HG03571 (cell line): ENCODE results near the gene RAC3.

Experiments
- ATAC-seq: cut with Tn5 transposase; IDR thresholded peaks from one replicate; pipeline ENCODE4 v1.9.1; 2021; ENCODE audit not compliant: unreplicated experiment

RAC3 gene

DNA sequence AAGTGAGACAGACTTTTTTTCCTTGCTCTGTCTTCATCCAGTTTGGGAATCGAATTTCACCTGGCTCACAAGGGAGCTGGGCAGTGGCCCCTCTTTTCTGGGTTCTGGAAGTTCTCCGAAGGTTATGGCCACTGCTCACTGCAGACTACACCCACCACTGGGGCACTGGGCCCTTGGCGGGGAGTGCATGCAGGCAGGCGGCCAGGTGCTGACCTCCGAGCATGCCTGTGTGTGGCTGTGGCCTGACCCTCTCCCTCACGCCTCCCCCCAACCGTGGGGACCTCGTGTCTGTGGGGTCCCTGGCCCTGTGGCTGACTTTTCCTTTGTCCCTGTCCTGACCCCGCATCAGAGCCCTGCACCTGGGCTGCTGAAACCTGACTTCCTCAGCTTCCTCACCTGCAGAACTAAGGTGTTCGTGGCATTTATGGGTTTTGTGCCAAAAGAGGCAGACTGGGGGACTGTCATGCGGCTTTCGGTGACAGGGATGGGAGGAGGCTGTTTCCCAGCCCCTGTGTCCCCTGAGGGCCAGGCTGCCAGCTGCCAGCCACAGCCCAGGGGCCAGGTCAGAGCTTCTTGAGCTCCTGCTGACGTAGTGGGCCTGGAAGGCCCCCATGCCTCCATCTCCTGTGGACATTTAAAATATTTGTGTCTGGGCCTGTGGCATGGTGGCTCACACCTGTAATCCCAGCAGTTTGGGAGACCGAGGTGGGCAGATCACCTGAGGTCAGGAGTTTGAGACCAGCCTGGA is 32.6 kb upstream of the RAC3 start:
- no peak for ATAC-seq

DNA sequence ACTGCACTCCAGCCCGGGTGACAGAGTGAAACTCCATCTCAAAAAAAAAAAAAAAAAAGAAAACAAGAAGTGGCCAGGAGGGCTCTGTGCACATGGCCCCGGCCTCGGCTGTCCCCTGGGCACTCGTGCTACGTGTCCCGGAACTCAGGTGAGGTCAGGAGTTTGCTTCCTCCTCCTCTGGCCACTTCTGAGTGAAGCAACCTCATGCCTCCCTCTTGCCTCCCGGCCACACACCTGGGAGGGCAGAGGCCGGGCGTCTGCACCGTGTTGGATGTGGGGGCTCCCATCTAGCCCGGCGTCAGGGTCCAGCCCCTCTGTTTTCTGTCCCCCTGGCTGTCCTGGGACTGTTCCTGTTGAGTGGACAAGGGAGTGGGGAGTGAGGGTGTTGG is 31.9 kb upstream of the RAC3 start:
- no peak for ATAC-seq

DNA sequence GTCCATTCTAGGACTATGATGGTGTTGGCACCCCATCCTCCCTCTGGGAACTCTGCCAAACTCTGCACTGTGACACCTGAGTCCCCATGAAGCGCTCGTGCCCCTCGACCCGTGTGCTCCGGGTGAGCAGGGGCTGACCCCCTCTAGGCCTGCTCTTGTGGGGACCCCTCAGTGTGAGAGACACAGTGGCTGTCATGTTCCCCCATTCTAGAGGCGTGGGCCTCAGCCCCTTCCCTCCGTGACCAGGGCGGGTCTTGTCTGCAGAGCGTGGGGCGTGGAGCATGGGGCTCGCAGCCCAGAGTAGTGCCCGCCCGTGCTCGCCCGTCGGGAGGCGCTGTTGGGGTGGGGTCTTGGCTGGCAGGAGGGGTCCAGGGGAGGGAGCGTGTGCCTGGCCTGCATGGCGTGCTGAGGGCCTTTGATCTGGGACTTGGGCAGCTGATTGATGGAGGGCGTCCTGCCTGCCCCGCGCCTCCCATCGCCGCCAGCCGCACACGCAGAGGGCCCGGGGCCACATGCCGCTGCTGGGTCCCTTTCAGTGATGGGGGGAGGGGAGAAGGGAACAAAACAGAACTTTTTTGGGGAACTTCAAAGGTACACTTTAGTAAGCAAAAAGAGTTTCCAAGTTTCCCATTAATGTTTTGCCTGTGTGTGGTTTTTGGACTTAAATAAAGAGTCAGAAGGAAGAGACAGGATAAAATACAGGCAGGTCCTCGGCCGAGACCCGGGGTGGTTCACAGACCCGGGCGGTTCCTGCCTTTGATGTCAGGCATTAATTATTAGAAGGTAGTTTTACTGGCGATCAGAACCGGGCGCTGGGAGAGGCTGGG is 31.3 kb upstream of the RAC3 start:
- ATAC-seq, result no peak

DNA sequence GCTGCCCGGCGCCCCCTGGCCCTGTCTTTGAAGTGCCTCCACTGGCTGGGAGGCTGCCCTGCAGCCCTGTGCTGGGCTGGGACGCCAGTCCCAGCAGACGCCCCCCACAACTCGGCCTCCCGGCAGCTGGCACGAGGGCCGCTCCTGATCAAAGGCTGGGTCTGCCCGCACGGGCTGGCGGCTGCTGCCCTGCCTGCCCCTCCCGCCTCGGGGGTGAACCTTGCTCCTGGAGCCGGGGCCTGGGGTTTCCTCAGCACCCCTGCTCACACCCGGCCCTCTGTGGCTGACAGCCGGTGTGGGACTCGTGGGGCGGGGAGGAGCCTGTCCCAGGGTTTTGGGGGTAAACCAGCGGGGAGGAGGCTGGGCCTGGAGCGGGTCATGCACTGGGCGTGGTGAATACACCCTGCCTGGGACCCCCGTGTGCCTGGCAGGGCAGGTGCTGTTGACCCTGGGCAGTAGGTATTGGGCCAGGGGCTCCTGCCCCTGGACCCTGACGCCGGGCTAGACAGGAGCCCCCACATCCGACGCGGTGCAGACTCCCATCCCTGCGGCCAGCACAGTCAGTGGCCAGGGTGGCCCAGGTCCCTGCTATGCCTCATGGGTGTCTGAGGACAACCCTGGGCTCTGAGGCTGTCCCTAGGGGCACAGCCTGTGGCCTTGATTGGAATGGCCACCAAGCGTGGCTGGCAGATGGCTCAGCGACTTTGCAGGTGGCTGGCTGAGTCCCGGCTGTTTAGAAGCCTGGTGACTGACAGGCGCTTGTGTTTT is 30.5 kb upstream of the RAC3 start:
- ATAC-seq, result no peak

DNA sequence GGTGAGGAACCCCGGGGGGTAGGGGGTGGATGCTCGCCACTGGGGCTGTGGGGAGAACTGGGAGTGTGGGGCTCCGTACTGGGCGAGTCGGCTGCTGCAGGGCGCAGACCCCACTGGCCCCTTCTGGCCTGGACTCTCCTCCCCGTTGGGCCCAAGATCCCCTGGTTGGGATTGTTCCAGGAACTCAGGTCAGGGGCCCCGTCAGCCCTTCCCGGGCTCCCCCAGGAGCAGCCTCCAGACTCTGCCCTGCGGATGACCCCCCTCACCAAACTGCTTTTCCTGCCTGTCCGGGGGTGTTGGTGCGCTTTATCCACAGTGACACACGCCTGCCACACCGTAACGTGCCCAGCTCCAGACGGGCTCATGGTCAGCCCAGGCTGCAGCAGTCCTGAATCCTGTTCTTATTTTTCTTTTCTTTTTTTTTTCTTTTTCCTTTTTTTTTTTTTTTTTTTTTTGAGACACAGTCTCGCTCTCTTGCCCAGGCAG is 29.9 kb upstream of the RAC3 start:
- no peak for ATAC-seq

DNA sequence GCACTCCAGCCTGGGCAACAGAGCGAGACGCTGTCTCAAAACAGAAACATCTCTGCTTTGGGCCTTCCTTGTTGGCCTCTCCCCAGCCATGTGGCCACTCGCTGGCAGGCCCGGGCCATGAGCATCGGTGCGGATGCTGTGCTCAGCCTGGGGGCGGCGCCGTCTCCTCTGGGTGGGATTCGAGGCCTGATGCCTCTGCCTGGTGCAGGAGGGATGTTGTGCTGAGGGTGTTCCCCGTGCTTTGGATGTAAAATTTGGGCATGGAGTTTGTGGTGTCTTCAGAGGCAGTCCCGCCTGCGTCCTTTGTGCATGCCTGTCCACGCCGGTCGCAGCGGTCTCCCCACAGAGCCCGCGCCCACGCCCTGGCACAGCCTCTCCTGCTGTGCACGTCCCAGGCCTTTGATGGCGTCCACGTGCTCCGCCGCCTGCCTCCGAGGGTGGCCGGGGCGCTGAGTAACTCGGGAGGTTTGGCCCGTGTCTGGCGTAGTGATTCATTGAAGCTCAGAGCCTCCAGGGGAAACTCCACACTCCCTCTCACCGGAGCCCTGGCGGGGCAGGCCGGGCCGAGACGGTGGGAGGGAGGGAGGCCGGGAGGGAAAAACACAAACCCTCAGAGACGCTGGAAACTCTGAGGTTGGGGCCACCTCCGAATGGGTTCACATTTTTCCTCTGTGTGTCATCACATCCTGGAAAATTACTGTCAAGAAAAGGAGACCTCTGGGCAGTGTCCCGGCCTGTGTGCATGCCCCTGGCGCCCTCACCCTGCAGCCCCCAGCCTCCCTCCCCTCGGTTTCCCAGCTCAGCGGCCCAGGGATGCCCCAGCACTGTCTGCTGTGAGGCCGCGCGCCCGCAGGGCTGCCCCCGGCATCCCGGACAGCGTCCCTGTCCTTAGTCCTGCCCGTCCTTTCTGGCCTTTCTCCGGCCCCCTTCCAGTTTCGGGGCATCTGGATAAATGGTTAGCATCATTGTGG is 27.8 kb upstream of the RAC3 start:
- ATAC-seq, result no peak

DNA sequence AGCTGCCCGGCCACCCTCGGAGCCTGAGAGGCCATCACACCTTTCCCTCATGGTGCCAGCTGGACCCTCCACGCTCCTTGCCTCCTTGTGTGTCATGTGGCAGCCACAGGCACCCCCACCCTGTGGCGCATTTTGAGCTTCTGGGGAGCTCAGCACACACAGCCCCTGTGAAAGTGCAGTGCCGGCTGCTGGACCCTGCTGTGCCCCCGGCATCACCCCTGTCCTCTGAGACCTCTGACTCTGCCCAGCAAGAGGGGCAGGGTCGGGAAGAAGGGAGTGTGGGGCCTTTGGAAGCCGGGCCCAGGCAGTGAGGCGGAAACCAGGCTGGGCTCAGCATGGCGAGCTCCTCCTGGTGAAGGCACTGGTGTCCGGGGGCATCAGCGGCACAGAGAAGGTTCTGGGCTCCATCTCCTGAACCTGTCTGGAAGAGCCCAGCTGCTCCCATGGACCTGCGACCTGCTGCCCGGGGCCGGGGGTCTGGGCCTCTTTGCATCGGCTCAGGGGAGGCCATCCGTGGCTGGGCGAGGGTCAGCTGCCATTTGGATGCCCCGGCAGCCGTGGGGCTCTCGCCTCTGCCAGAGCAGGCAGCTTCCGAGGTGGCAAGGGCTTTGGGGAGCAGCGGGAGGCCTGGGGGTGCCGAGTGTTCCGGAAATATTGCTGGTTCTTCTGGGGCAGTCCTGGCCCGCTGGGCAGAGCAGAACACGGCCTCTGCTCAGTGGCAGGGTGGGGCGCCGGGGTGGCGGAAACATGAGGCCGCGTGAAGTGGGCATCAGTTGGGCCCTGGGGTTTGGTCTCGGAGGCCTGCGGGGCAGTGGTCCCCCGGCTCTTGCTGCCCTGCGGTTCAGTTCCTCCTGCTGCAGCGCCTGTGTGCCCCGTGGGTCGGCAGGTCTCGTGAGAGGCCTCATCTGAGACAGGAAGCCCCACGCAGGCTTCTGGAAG is 26.7 kb upstream of the RAC3 start:
- ATAC-seq, result no peak

DNA sequence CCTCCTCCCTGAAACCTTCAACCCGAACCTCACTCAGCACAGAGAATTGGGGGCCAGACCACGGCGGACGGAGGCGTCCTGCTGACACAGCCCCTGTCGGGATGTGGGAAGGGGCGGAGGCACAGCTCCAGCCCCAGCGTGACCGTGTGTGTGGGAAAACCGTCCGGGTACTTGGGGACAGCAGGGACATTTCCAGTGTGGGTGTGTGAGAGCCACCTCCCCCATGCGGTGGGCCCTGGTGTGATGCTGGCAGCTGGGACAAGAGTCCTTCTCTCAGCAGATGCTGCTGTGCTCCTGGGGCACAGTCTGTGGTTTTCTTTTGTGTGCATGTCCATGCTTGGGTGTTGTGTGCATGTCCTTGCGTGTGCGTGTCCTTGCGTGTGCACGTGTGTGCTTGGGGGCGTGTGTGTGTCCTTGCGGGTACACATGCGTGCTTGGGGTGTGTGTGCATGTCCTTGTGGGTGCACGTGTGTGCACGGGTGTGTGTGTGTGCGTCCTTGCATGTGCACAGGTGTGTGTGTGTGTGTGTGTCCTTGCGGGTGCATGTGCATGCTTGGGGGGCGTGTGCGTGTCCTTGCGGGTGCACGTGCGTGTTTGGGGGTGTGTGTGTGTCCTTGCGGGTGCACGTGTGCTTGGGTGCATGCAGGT is 25.7 kb upstream of the RAC3 start:
- ATAC-seq, result no peak

DNA sequence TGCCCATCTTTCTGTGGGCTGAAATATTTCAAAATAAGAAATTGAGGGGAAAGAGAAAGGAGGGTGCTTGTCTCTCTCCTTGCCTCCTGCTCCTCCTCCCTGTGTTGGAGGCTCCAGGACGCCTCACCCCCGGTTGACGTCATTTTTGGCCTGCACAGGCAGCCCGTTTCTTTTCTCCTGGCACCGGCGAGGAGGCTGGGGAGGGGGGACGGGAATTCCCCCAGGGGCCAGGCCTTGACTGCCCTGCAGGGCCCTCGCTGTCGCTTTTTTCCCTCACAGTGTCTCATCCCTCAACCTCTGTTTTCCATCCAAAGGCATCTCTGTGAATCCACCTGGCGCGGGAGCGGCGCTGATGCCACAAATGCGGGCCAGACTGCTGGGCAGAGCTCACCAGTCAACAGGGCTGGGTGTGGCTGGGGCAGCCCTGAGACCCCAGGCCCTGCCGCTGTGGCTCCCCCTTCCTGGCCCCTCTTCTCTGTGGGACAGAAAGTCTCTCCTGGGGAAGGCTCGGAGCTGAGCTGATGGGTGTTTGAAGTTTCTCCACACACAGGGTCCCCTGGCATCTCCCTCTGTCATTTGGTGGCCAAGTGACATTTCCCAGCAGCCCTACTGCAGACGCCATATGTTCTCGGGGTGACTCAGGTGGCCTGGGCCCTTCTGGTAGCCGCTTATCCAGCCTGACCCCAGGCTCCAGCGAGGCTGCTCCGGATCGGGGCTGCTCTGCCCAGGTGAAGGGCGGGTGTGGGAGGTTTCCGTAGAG is 24.8 kb upstream of the RAC3 start:
- ATAC-seq, result no peak

DNA sequence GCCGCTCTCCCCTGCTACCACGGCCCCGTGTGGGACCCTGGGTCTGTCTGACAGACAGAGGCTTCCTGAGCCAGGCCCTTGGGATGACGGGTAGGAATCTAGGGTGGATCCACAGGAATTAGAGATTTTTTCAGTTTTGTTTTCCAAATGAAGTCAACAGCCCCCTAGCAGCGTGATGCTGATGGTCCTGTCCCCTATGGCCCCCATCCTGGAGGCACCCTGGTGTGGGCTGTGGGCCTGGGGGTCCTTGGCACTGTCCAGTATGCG is 24.3 kb upstream of the RAC3 start:
- ATAC-seq, result no peak

DNA sequence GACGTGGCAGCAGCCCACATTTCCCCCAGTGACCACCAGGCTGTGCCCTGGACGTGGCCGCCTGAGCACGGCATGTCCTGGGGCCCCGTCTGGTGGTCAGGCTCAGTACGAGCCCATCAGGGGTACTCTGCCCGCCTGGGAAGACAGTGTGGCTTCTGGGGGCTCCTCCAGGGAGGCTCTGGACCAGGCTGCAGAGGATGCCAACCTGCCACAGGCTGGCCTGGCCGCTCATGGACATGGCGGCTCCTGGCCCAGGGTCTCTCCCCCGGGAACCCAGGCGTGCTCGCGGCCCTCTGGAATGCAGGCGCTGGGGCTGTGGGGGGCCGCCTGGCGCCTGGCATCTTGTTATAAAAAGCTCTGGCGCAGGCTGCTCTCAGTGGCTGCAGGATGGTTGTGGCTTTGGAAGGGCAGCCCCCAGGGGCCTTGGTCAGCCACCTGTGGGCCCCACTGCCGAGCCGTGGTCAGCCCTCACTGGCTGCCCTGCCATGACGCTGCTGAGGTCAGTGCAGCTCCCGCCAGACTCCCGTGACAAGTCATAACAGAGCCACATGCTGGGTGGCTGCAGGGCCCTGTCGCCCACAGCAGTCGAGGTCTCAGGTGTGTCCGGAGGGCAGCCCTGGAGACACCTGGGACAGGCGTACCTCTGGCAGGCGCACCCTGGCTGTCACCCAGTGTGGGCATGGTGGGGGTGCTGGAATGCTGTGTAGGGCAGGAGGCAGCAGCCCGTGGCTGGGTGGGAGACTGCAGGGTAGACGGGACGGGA is 23.8 kb upstream of the RAC3 start:
- ATAC-seq, result no peak

DNA sequence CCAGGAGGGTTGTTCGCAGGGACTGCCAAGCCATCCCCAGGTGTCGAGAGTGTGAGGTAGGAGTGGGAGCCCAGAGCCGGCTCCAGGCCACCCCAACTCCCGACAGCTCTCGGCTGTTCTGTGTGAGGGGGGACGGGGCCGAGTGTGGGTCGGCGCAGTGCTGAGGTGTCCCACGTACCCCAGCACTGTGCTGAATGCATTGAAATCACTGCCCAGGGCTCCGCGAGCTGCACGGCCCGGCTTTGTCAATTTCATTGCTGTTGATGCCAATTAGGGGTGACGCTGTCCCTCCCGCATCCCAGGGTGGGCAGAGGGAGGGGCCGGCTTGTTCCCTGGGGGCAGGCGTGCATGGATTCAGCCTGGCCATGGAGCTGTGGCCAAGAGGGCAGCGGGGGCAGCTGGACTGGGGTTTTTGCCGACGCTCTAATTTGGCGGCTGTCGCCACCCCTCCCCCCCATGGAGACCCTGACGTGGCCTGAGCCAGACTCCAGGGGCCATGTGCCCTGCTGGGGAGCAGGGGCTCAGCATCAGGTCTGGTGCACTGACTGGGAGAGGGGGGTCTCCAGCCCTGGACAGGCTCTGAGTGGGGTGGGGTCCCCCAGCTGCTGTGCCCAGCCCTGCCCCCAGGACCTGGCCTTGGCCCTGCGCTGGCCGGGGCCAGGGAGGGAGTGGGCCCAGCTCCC is 23.1 kb upstream of the RAC3 start:
- ATAC-seq, result no peak

DNA sequence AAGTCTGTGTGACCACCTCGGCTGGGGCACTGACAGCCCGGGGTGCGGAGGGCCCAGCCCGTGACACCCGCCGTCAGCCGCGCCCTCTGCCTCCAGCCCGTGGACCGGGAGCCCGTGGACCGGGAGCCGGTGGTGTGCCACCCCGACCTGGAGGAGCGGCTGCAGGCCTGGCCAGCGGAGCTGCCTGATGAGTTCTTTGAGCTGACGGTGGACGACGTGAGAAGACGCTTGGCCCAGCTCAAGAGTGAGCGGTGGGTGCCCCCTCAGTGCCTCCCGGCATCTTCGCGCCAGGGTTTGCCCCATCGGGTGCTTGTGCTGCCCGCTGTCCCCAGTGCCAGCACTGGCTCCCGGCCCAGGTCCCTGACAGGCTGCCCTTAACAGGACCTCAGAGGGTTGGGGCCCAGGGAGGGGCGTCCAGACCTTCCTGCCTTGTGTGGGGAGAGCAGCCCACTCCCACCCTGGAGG is 22.5 kb upstream of the RAC3 start:
- ATAC-seq, result no peak

DNA sequence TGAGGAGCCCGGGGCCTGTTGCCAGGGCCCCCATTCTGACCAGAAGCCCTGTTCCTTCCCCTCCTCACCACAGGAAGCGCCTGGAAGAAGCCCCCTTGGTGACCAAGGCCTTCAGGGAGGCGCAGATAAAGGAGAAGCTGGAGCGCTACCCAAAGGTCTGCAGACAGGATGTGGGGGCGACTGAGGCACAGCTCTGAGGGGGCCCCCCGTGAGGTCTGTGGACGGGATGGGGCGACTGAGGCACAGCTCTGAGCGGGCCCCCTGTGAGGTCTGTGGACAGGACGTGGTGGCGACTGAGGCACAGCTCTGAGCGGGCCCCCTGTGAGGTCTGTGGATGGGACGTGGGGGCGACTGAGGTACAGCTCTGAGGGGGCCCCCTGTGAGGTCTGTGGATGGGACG is 22.1 kb upstream of the RAC3 start:
- no peak for ATAC-seq

DNA sequence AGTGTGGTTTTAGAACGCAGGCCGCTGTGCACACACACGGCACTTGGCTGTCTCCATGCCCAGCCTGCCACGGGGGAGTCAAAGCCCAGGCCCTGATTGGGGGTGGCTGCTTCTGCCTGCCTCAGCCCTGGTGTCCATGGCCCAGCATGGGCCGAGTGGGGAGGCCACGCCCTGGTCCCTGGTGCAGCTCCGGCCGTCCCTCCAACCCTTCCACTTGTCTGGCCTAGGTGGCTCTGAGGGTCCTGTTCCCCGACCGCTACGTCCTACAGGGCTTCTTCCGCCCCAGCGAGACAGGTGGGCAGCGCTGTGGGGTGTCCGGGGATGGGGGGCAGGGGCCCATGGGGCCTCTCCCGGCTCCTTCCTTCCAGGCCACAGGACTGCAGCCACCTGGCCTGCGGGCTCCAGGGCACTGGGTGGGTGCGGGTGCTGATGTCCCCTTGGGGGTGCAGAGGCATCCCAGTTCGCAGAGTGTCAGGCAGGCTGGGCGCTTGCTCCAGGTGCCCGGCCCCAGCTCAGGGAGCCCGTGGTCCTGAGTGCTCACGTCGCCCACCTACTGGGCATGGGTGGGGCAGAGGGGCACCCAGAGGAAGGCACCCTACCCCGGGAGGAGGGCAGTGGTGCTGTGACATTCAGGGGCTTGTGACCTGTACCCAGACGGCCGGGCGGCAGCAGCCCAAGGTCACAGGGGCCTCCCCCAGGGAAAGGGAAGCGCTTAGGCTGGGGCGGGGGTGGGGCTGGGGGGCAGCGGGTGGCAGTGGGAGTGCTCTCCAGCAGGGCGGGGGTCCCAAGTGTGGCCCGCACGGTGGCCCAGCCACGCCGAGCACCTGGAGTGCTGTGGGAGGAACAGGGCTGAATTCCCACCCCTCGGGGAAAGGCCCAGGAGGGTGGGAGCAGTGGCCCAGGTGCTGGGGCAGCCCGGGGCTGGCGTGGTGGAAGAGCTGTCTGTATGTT is 20.6 kb upstream of the RAC3 start:
- no peak for ATAC-seq

DNA sequence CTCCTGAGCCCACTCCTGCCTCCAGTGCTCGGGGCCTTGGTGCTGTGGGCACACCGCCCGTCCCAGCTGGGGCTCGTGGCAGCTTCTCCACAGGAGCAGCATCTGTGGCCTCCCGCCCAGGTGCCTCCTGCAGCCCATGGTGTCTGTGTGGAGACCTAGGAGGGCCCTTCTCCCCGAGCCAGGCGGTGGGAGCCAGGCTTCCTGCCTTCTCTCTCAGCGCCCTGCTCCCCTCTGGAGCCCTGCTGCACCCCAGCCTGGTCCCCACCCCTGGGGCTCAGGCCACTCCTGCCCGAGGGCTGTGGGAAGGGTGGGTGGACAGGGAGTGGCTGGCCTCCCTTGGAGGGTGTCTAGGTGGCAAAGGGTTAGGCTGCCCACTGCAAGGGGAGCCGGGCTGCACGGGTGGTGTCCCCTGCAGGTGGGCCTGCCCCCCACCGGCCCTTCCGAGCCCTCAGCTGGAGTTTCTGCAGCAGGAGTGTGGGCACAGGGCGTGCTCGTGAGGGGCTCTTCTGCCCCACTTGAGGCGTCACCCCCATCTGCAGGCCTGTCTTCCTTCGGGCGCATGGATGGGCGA is 19.8 kb upstream of the RAC3 start:
- no peak for ATAC-seq
